Skin epidermis (tissue), 12 donors: ENCODE results near the gene ETFA.
"Not testable (repeated sequence)": the region's sequence is repeated elsewhere in the genome, so short reads cannot be mapped to it uniquely, and the experiment has no call there.

ENCODE experiments used
- H3K27ac ChIP-seq, 21 experiments: fragments of 200-600 bp; sonication (generic) in 11 of 21; one replicate each; pipeline ENCODE4 v1.5.0; 2020; ENCODE audit warnings: mild to moderate bottlenecking in 3 of 21, inconsistent platforms in 2 of 21, moderate library complexity in 2 of 21
- H3K4me3 ChIP-seq, 7 experiments: fragments of 200-600 bp; sonication (generic) in 2 of 7; one replicate each; pipeline ENCODE4 v1.5.0; 2020; ENCODE audit warnings: inconsistent platforms in 2 of 7, mild to moderate bottlenecking in 2 of 7, moderate library complexity in 1 of 7

The ETFA gene

DNA sequence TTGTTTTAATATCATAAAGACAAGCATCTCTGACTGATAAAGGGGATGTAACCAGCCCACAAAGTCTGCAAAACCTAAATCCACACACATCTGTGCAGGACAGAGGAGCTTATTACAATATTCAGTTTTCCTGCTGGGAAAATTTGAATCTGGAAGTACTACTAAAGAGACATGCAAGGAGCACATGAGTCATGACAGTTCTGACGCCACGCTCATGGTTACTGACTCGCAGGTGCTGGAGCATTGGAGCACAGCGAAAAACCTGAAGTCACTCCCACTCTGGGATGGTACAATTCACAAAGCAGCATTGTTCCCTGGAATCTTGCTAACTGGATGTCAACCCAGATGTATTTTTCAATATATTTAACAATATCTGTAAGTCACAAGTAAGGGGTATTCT, 17.7 kb upstream of the ETFA start:
- Histone ChIP-seq H3K27ac (no peak overlapping the region), H3K4me3 (no peak overlapping the region)

DNA sequence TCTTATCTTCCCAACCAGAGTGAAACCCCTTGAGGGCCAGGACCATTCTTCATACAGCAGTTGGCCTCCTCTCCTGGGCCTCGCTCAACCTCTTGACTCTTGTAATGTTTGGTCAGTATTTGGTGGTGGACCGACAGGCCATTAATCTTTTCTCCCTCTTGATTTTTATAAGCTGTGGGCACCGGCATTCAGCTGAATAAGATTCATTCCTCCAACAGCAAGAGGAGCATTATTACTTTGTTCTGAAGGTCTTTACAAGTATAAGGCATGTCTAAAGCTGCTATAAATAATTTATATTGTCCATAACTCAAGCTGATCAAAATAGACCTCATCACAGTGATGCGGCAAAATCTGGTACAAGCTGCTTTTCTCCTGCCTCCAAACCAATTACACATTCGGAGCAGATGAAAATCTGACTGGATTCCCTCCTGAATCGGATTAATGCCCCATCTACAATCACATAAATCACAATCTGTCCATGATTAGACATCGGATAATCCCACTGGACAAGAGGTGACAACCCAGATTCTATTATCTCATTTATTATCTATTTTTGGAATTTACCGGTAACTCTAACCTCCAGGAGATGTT, 16.9 kb upstream of the ETFA start:
- Histone ChIP-seq H3K27ac (no peak overlapping the region), H3K4me3 (no peak overlapping the region)

DNA sequence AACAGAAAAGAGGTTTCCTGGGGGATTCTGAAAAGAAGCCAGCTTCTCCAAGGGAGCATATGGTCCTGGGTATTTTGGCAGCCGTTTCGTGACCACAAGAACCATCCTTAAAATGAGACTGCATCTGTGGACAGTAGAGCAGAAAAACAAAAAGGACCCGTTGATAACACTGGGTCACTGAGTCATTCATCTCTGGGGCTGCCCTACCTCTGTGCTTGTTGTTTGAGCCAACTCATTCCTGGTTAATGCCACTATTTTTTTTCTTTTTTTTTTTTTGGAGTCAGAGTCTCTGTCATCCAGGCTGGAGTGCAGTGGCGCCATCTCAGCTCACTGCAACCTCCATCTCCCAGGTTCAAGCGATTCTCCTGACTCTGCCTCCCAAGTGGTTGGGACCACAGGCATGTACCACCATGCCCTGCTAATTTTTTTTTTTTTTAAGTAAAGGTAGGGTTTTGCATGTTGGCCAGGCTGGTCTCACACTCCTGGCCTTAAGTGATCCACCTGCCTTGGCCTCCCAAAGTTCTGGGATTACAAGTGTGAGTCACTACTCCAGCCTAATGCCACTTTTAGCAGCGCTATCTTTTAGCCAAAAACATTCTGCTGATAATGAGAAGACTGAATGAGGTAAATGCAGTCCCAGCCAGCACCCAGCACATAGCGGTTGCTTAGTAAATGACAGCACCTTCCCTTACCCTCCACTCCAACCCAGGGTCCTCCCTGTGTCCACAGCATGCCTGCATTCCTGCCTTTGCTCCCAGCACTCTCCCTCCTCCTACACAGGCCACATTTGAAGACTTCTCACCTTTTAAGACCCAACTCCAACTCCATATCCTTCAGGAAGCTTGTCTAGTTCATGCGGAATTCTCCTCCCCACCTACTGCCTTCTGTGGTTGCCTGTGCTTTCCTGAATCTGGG, 16.2 kb upstream of the ETFA start:
- H3K4me3 ChIP-seq = no peak overlapping the region
- H3K27ac ChIP-seq = no peak overlapping the region

DNA sequence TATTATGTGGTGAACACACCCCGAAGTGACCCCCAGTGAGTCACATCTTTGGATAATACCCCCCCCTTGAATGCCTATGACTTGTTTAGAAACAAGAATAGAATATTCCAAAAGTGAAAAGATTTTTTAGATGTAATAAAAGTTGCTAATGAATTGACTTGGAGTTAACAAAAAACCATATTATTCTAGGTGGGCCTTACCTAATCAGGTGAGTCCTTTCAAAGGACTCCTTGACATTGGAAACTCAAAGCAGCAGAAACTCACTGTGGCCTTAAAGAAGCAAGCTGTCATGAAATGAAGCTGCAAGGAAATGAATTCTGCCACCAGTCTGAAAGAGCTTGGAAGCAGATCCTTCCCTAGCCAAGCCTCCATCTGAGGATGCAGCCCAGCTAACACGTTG, 14.4 kb upstream of the ETFA start:
- Histone ChIP-seq H3K27ac (no peak overlapping the region), H3K4me3 (no peak overlapping the region)

DNA sequence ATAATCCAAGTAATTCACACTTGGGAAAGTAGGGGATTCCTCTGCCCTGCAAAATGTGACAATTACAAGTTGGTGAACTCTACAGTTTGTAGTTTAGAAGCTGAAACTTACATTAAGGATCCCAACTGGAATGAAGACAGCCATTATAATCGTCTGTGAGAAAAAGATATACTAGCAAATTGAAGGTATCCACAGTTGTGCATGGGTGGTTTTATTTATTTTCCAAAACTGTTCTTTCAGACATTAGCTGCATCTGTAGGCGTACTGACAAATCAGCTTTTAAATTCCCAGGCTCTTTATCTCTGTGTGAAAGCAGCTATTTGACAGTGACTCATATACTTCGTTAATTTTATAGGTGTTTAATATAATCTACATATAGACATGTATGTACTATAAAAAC, 12.8 kb upstream of the ETFA start:
- Histone ChIP-seq H3K27ac (no peak overlapping the region), H3K4me3 (no peak overlapping the region)

DNA sequence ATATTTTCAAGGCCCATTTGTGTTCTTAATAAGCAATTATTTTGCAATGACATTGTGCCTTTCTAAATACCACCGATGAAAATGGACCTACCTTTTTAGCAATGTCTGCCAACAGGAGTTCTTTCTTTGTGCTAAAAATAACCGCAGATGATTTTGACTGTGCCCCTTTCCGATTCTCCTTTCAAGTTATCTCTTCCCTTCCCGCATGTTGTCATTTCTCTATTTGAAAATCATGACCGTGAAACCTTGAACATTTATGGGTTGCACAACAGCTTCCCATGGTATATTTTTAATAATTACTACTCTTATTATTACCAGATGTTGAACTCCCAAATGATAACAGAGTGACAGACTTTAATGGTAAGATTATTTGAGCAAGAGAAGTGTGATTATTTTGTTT, 10.3 kb upstream of the ETFA start:
- H3K27ac ChIP-seq = no peak overlapping the region
- no peak overlapping the region for H3K4me3 ChIP-seq

DNA sequence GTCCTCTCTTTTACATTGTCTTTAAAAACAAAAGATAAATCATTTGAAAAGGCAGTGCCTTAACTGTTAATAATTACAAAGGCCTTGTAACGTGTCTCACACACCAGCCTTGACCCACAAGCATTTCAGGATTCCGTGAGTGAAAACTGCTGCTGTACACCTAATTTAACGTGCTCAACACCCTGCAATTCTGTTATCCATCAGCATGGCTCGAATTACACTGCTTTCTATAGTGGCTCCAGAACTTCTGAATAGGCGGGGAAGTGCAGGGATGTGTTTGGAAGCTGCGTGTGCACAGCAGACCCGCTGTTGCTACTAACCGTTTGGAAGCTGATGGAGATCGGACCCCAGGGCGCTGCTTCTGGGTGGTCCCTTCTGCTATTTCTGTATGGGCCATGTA, 9.9 kb upstream of the ETFA start:
- H3K27ac ChIP-seq = no peak overlapping the region

DNA sequence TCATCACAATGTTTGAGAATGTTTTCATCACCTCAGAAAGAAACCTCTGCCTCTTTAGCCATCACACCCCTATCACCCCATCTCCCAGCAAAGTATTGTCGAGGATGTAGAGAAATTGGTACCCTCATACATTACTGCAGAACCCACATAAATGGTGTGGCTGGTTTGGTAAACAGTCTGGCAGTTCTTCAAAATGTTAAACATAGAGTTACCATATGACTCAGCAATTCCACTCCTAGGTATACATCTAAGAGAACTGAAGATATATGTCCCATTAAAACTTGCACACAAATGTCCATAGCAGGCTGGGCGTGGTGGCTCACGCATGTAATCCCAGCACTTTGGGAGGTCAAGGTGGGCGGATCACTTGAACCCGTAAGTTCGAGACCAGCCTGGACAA, 8.7 kb upstream of the ETFA start:
- Histone ChIP-seq H3K4me3 (no peak overlapping the region), H3K27ac (no peak overlapping the region)

More for the DNA sequence above, 9.9 kb upstream of the ETFA start:
- no peak overlapping the region for H3K4me3 ChIP-seq

DNA sequence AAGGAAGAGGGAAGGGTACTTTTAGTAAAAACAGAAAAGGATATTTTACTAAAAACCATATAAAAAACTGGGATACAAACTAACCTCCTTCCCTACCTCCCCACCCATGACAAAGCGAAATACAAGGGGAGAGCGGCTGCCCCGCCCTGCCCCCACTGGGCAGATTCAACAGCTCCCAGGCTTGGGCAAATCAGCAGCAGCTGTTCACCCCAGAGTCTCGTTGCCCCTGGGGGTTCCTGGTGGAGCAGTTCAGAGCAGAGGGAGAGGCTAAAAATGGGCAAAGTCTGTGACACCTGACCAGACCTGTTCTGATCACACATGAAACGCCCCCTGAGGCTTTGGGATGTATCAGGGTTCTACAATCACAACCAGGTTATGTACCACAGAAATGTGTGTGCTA, 2.5 kb upstream of the ETFA start:
- H3K4me3 ChIP-seq = no peak overlapping the region
- peak overlapping the region in 6 of 21 experiments; percentile 31 to 57 (median 45) for H3K27ac ChIP-seq

DNA sequence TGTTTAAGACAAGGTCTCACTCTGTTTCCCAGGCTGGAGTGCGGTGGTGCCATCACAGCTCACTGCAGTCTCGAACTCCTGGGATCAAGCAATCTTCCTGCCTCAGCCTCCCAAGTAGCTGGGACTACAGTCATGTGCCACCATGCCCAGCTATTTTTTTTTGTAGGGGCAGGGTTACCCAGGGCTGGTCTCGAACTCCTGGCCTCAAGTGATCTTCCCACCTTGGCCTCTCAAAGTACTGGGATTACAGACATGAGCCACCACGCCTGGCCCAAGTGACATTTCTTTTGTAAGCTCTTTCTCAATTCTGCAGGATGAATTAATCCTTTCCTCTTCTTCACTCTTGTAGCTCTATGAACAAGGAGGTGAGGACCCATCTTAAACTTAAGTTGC, 1.9 kb upstream of the ETFA start:
- H3K27ac ChIP-seq = peak overlapping the region in 6 of 21 experiments; percentile 31 to 57 (median 45)

DNA sequence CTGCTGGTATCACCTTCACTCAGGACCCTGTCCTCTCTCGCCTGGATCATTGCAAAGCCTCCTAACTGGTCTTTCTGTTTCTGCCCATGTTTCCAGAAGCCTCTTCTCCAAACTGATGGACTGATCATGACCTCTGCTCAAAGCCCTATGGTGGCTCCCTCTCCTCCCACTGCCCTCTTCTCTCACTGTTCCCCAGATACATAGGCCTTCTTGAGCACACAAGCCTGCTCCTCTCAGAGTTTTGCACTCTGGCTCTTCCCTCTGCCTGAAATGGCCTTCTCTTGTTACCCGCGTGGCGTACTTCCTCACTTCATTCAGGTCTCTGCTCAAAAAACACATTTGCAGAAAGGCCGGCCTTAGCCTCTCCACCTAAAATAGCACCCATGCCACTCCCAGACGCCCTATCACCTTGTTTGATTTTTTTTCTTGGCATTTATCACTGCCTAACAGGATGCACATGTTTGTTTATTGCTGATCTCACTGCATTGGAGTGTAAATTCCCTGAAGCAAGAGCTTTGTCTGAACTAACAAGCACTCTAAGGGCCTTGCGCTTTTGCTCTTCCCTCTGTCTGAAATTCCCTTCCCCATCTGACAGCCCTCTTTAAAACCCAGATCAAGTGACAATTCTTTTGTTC, 1.4 kb upstream of the ETFA start:
- peak overlapping the region in 8 of 21 experiments; percentile 7 to 57 (median 38) for H3K27ac ChIP-seq

More for the DNA sequence above, 1.9 kb upstream of the ETFA start:
- H3K4me3 ChIP-seq = not testable (repeated sequence)

DNA sequence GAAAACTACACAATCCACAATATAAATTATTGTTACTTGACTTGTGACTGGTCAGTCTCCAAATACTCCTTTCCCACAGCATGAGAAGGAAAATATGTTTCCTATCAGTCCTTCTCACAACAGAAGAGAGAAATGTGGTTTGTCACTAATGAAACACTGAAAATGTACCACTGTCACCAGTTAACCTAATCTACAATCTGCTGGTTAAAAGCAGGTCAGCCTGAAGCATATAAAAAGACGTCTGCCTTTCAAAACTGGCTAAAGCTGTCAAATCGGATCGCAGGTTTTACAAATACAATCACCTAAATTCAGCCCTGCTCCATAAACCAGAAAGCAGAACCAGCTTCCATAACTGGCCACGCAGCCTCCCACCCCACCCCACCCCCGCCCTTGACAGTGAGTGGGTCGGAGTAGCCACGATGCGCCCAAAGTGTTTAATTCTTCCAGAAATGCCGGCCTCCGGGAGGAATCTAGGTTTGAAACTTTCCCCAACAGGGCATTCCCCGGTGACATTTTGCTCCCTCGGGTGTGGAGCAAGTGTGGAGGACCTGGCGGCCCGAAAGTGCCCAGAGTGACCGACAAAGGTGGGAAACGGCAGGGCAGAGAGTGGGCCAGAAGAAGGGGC, 682 bp downstream of the ETFA start:
- H3K4me3 ChIP-seq = peak overlapping the region; percentile 50 to 86 (median 75)

More for the DNA sequence above, 1.4 kb upstream of the ETFA start:
- H3K4me3 ChIP-seq = no peak overlapping the region

DNA sequence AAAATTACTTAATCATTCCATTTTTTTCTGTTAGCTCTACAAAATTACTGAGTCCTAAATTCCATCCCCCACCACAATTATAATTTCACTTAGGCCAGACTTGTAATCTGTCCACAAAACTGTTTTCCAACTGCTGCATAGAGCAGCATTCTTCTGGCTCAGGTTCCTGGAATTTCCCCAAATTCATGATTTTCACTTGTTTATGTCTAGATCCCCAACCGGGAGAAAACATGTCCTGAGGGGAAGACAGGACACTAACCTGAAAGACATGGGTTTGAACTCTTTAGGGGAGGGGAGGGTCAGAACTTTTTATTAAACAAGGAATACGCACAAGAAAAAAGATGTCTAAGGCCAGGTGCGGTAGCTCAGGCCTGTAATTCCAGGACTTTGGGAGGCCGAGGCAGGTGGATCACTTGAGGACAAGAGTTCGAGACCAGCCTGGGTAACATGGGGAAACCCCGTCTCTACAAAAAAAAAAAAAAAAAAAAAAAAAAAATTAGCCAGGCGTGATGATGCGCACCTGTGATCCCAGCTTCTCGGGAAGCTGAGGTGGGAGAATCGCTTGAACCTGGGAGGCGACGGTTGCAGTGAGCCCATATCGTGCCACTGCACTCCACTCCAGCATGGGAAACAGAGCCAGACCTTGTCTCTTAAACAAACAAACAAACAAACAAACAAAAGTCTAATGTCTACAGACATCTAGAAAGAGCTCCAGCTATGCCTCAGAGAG, 1.5 kb downstream of the ETFA start:
- peak overlapping the region in 1 of 7 experiments; percentile 83 for H3K4me3 ChIP-seq
- H3K27ac ChIP-seq = peak overlapping the region in 2 of 21 experiments; percentile 91

More for the DNA sequence above, 682 bp downstream of the ETFA start:
- peak overlapping the region; percentile 32 to 94 (median 87) for H3K27ac ChIP-seq

DNA sequence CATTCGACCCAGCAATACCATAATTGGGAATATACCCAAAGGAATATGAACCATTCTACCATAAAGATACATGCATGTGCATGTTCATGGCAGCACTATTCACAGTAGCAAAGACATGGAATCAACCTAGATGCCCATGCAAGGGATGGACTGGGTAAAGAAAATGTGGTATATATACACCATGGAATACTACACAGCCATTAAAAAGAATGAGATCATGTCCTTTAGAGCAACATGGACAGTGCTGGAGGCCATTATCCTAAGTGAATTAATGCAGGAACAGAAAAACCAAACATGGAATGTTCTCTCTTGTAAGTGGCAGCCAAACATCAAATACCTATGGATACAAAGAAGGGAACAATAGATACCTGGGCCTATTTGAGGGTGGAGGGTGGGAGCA, 7.4 kb downstream of the ETFA start:
- no peak overlapping the region for H3K27ac ChIP-seq
- H3K4me3 ChIP-seq = no peak overlapping the region

DNA sequence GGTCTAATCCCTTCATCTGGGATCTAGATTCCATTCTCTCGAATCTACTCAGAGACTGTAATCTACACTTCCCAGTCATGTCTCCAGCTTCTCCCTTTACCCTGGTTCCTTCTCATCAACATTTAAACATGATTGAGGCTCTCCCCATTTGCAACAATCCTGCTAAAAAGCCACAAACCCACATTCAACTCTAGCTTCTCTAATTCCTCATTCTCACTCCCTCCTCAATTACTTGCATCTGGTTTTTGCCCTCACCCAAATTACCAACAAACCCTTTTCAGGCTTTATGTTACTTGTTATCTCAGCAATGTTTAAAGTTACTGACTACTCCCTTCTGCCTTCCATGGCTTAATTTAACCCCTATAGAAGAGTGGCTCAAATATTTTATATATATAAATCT, 11.5 kb downstream of the ETFA start:
- Histone ChIP-seq H3K4me3 (no peak overlapping the region), H3K27ac (no peak overlapping the region)

DNA sequence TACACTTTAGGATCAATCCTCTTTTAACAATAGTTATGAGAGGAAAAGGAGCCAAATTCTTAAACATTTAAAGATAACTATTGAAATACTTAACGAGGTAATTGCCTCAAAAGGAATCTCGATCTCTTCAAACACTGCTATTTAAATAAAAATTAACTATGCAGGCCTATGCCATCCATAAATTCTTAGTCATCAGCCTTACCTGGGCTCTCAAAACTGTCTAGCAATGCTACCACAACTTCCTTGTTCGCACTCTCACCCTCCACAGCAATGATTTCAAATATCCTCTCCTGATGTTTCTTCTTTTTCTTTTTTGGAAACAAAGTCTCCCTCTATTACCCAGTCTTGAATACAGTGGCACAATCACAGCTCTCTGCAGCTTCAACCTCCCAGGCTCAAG, 12.3 kb downstream of the ETFA start:
- no peak overlapping the region for H3K27ac ChIP-seq
- no peak overlapping the region for H3K4me3 ChIP-seq

DNA sequence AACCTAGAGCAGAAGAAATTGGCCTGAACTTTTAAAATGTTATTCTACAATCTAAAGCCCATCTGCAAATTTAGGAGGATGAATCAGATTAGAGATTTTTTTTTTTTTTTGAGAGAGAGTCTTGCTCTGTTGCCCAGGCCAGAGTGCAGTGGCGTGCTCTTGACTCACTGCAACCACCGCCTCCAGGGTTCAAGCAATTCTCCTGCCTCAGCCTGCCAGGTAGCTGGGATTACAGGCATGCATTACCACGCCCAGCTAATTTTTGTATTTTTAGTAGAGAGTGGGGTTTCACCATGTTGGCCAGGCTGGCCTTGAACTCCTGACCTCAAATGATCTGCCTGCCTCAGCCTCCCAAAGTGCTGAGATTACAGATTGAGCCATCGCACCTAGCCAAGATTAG, 13.3 kb downstream of the ETFA start:
- not testable (repeated sequence) for H3K4me3 ChIP-seq, H3K27ac ChIP-seq

DNA sequence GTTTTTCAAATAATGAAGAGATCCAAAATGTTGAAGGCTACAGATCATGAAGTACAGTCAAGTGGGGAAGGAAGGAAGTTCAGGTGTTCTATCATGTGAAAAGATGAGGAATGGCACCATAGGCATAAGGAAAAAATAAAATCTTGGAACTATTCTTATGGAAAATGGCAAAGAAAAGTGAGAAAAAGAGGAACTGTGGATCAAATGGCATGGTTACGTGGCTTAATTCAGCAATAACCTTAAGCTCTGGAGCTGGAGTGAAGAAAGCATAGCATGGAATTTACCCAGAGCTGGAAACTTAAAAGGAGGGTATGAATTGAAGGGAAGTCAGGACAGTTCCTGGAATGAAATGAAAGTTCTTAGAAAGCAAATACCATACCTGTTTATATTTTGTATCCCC, 14.4 kb downstream of the ETFA start:
- no peak overlapping the region for H3K4me3 ChIP-seq
- no peak overlapping the region for H3K27ac ChIP-seq

DNA sequence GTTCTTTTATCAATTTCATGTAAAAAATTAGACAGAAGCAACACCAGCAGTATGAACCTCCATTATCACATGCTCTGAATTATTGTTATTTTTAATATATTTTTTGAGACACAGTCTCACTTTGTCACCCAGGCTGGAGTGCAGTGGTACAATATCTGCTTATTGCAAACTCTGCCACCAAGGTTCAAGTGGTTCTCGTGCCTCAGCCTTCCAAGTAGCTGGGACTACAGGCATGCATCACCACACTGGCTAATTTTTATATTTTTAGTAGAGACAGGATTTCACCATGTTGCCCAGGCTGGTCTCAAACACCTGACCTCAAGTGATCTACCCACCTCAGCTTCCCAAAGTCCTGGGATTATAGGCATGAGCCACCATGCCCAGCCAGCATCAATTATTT, 16.8 kb downstream of the ETFA start:
- H3K4me3 ChIP-seq, H3K27ac ChIP-seq: not testable (repeated sequence)

DNA sequence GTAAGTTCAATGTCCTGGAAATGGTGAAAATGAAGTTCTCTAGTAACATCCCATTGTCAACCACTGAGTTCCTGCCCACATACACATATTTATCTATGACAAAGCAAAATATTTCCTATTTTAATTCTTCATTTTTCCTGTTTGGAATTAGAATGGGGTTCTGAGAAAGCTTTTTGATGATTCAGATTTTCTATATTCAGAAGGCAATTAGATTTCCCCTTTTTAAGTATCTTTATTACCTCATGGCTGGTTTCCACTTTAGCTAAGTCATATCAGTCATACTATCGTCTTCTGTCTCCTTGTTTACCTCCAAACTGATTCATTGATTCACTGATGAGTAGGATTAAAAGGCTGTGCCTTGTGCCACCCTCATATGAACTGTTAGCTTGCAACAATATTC, 17.9 kb downstream of the ETFA start:
- no peak overlapping the region for H3K4me3 ChIP-seq
- no peak overlapping the region for H3K27ac ChIP-seq
